Pancreas (tissue), 10 donors: ENCODE data around the gene CCDC201. TPM values are rescaled to one million over a fixed set of nuclear protein-coding genes. Genes with fewer than 3 reads are reported as not detected.

Experiments used
- ATAC-seq, 4 donors: fragments of 200-7000 bp; cut with Tn5 transposase; one replicate each; pipeline versions ENCODE4 v1.8.0 to v1.9.1; 2020; ENCODE audit warnings: mild to moderate bottlenecking in 4 of 4, moderate library complexity in 4 of 4
- DNase-seq, 6 donors: peaks; one replicate each; pipeline ENCODE4 v3.0.0-alpha.2; 2020
- FAIRE-seq: peaks from 2 replicates; lab custom pipeline; 2012; peaks lifted over from hg19 to GRCh38; lab: Jason Lieb, UNC
- H3K27ac ChIP-seq, 4 donors: fragments of 200-600 bp; sonication (generic); 1 replicate in 3 of 4; 2 replicates in 1 of 4; pipeline versions ENCODE4 v1.5.0 to v1.8.0; 2020
- H3K27me3 ChIP-seq, 4 donors: fragments of 200-600 bp; one replicate each; pipeline ENCODE4 v1.8.0; 2021
- H3K36me3 ChIP-seq, 3 donors: fragments of 200-600 bp; sonication (generic) in 1 of 3; one replicate each; pipeline versions ENCODE4 v1.5.0 to v1.8.0; 2020 to 2021
- H3K4me1 ChIP-seq, 3 donors: fragments of 200-600 bp; one replicate each; pipeline ENCODE4 v1.8.0; 2021
- H3K4me3 ChIP-seq, 4 donors: fragments of 200-600 bp; sonication (generic) in 2 of 4; one replicate each; pipeline versions ENCODE4 v1.5.0 to v1.8.0; 2020 to 2021
- H3K9me3 ChIP-seq, 4 donors: fragments of 200-600 bp; one replicate each; pipeline ENCODE4 v1.8.0; 2021
- CTCF ChIP-seq, 4 donors: fragments of 200-600 bp; sonication (generic) in 3 of 4; IDR thresholded peaks; one replicate each; pipeline versions ENCODE4 v1.5.0 to v1.8.0; 2021; ENCODE audit warnings: antibody characterized with exemption in 4 of 4
- WGBS, 2 donors: extraction: QIAGEN DNeasy Blood & Tissue Kit; methylation state at CpG; one replicate each; pipeline ENCODE4 v1.1.7; 2013; 5-methylcytosine and 5-hydroxymethylcytosine counted together
- intact Hi-C, 3 donors: fragments of 100-400 bp; cut with DNase I; formaldehyde crosslinking; loops; one replicate each; pipeline versions ENCODE4 v1.11.1 to v1.14.2; 2022
- polyA plus RNA-seq, 2 donors: library from polyadenylated mRNA; stranded (reverse); fragments of 200-250 nt; gene quantifications; one replicate each; pipeline ENCODE4 v1.2.3, GENCODE V29; 2013
- total RNA-seq, 6 donors: library from RNA; stranded (reverse); fragmentation: NEBNext Ultra II Directional in 4 of 6; extraction: Animal tissue kit (Norgen Biotek cat#: 25700) in 4 of 6; gene quantifications; one replicate each; pipeline versions ENCODE4 v1.2.1 to v1.2.4, GENCODE V29; 2021 to 2023
- donor health status: healthy with polysubstance abuse.
- donor health status: DM: no; HTN: no; CAD: no; lungs with moderate emphysema.
- donor health status: DM: no; HTN: no; CAD: no.
- donor health status: control.
- donor health status: control.
- donor health status: Bipolar disorder and iron deficiency.
- donor health status: DM: yes; HTN: yes; CAD: no.
- donor health status: DM: no; HTN: no; CAD: no.
- donor health status: DM: no; HTN: no; CAD: no.
- donor health status: DM: yes; HTN: yes; CAD: no.

Gene CCDC201
- total and polyA plus RNA-seq, 8 donors: not detected

- no peak for FAIRE-seq
- no peak for ATAC-seq
- Histone ChIP-seq H3K9me3 (no peaks in the 10 kb centered on the region), H3K4me1 (peaks cover 0 to 36% (median 11%) of the 10 kb centered on the region in 3 donors), H3K4me3 (peak overlapping the region; percentile 22 to 45 (median 32)), H3K27me3 (peaks cover 0 to 14% (median 2%) of the 10 kb centered on the region in 4 donors), H3K36me3 (no peaks in the 10 kb centered on the region), H3K27ac (no peak overlapping the region)
- TF ChIP-seq CTCF (IDR thresholded peaks at IDR 0.05): no peak
- DNase-seq: no peak
- intact Hi-C loops: loop anchor here (5.0 to 10.0 kb wide), 6 partner anchors 432 to 1335 kb away; no protein-coding TSS in a partner anchor
- 7 to 10% methylated on average over 19 of the region's 19 CpGs for whole genome bisulfite sequencing, 2 donors
Measured at GRCh38 chr7:45919993-45920459, 47.1 kb upstream of the CCDC201 start.

GRCh38 chr7:45919231-45919784, 46.4 kb upstream of the CCDC201 start:
- H3K27ac ChIP-seq: no peak overlapping the region
- TF ChIP-seq CTCF (IDR thresholded peaks at IDR 0.05): no peak
- peaks cover 0 to 33% (median 11%) of the 10 kb centered on the region in 3 donors for H3K4me1 ChIP-seq
- intact Hi-C loops: loop anchor here in 2 of 3 donors (5.0 to 10.0 kb wide), 6 partner anchors 433 to 1335 kb away; no protein-coding TSS in a partner anchor
- FAIRE-seq (no peak), ATAC-seq (no peak), DNase-seq (no peak)
- peaks cover 0 to 14% (median 2%) of the 10 kb centered on the region in 4 donors for H3K27me3 ChIP-seq
- H3K36me3 ChIP-seq: no peaks in the 10 kb centered on the region
- WGBS, 2 donors: 39 to 47% methylated on average over 9 of the region's 9 CpGs
- H3K9me3 ChIP-seq: no peaks in the 10 kb centered on the region
- H3K4me3 ChIP-seq: no peak overlapping the region

- no peak for FAIRE-seq
- ATAC-seq: no peak
- Histone ChIP-seq H3K27me3 (peaks cover 0 to 14% (median 2%) of the 10 kb centered on the region in 4 donors), H3K27ac (no peak overlapping the region), H3K4me3 (no peak overlapping the region), H3K4me1 (peaks cover 0 to 26% (median 11%) of the 10 kb centered on the region in 3 donors), H3K36me3 (no peaks in the 10 kb centered on the region), H3K9me3 (no peaks in the 10 kb centered on the region)
- no peak for DNase-seq
- 81 to 82% methylated on average over 2 of the region's 2 CpGs for WGBS, 2 donors
- intact Hi-C loops: loop anchor here in 2 of 3 donors (5.0 to 10.0 kb wide), 6 partner anchors 434 to 1336 kb away; no protein-coding TSS in a partner anchor
- TF ChIP-seq CTCF (IDR thresholded peaks at IDR 0.05): no peak
Measured at GRCh38 chr7:45918556-45918955, 45.7 kb upstream of the CCDC201 start.

- H3K4me3 ChIP-seq: no peak overlapping the region
- intact Hi-C loops: loop anchor here in 2 of 3 donors (5.0 to 10.0 kb wide), 6 partner anchors 435 to 1337 kb away; no protein-coding TSS in a partner anchor
- H3K4me1 ChIP-seq: peaks cover 0 to 20% (median 11%) of the 10 kb centered on the region in 3 donors
- H3K36me3 ChIP-seq: no peaks in the 10 kb centered on the region
- no peak overlapping the region for H3K27ac ChIP-seq
- no peaks in the 10 kb centered on the region for H3K9me3 ChIP-seq
- H3K27me3 ChIP-seq: peaks cover 0 to 14% (median 2%) of the 10 kb centered on the region in 4 donors
- no peak for FAIRE-seq
- ATAC-seq: peak; percentile 38 to 73 (median 65)
- DNase-seq: peak; percentile 59 to 97 (median 83)
- TF ChIP-seq CTCF (IDR thresholded peaks at IDR 0.05): peak; percentile 81 to 98 (median 91)
- 5 to 7% methylated on average over 15 of the region's 15 CpGs for WGBS, 2 donors
Measured at GRCh38 chr7:45917658-45918057, 44.8 kb upstream of the CCDC201 start.
